Esophagus muscularis mucosa (tissue), 4 donors: ENCODE data around the gene USP24.

Experiments
- CTCF ChIP-seq, 3 experiments: fragments of 200-600 bp in 2 of 3; fragments of 450-650 bp in 1 of 3; sonication (generic) in 2 of 3; IDR thresholded peaks; one replicate each; pipeline ENCODE4 v1.5.1; 2017 to 2019; ENCODE audit warnings: antibody characterized with exemption in 3 of 3, mild to moderate bottlenecking in 2 of 3, moderate library complexity in 1 of 3
- EP300 ChIP-seq: sonication (generic); formaldehyde crosslinking; IDR thresholded peaks from one replicate; pipeline ENCODE4 v1.6.1; 2017; ENCODE audit warnings: antibody characterized with exemption
- POLR2A ChIP-seq: fragments of 450-650 bp; IDR thresholded peaks from one replicate; pipeline ENCODE4 v1.6.1; 2017; ENCODE audit warnings: antibody characterized with exemption, moderate library complexity, mild to moderate bottlenecking, low read depth
- POLR2AphosphoS5 ChIP-seq, 2 donors: sonication (generic); formaldehyde crosslinking; IDR thresholded peaks; one replicate each; pipeline ENCODE4 v1.6.1; 2017; ENCODE audit warnings: antibody characterized with exemption in 2 of 2

GRCh38 chr1:55259911-55260609 is 44.9 kb upstream of the USP24 start:
- TF ChIP-seq EP300 (no peak), POLR2AphosphoS5 (IDR thresholded peaks at IDR 0.05) (no peak), CTCF (IDR thresholded peaks at IDR 0.05) (no peak), POLR2A (no peak)
